ENCODE measurements around the gene DDX42. TPM values are rescaled to one million over a fixed set of nuclear protein-coding genes. Genes with fewer than 3 reads are reported as not detected.

The DDX42 gene
- total and polyA plus RNA-seq, 9 of the 15 experiments (the other 6 are each of a cell fraction or from before 2014, with no cell fraction given): 16.5 to 149 (median 87.6) TPM

DNA sequence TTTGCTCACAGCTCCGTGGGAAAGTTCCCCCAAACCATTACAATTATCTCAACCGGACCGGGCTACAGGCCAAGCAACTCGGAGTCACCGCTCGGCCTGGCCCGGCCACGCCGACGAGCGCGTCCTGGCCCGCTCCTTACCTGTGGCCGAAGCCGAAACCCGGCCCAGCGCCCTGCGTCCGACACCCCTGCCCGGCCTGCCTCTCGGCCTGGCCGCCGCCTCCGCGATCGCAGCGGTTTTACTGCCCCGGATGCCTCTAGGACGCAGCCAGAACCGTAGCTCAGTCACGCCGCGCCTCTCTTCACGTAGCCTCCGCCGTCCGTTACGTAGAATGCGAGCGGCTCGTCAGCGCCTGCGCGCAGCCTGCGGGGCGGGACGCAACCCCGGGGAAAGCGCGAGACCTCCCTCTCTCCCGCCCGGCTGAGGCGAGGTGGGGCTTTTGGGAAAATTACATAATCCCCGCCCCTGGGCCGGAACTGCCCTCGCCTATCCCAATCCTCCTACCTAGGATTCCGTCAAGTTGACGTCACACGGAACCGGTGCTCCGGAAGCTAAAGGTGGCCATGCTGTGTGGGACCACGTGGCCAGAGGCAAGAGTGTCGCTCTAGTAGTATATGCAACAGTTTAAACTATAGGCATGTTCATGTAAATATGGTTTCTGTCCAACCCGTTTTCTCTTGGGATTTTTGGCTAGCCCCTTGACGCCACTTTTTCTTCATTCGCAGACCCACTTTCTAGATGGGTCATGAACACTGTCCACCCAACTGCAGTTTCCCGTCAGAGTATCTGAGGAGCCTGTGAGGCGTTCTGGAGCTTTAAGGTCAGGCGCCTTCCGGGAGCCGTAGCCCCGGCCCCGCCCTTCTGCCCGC, 464 bp upstream of the DDX42 start, which contains the start of gene CCDC47 (continued):
- TF ChIP-seq, protein P1, sequence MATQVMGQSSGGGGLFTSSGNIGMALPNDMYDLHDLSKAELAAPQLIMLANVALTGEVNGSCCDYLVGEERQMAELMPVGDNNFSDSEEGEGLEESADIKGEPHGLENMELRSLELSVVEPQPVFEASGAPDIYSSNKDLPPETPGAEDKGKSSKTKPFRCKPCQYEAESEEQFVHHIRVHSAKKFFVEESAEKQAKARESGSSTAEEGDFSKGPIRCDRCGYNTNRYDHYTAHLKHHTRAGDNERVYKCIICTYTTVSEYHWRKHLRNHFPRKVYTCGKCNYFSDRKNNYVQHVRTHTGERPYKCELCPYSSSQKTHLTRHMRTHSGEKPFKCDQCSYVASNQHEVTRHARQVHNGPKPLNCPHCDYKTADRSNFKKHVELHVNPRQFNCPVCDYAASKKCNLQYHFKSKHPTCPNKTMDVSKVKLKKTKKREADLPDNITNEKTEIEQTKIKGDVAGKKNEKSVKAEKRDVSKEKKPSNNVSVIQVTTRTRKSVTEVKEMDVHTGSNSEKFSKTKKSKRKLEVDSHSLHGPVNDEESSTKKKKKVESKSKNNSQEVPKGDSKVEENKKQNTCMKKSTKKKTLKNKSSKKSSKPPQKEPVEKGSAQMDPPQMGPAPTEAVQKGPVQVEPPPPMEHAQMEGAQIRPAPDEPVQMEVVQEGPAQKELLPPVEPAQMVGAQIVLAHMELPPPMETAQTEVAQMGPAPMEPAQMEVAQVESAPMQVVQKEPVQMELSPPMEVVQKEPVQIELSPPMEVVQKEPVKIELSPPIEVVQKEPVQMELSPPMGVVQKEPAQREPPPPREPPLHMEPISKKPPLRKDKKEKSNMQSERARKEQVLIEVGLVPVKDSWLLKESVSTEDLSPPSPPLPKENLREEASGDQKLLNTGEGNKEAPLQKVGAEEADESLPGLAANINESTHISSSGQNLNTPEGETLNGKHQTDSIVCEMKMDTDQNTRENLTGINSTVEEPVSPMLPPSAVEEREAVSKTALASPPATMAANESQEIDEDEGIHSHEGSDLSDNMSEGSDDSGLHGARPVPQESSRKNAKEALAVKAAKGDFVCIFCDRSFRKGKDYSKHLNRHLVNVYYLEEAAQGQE (IDR thresholded peaks at IDR 0.05; ENCODE audit: borderline replicate concordance): no peak
- TF ChIP-seq, protein P1 (CRISPR knock-in tag; IDR thresholded peaks at IDR 0.05; ENCODE audit: low read depth): peak; percentile 80; the same call in 1 of the 2 replicates
- TF ChIP-seq NFATC3 (IDR thresholded peaks at IDR 0.05): peak; percentile 67
- TF ChIP-seq ZNF253 (CRISPR knock-in tag; conservative IDR thresholded peaks at IDR 0.05): no peak
- peak; percentile 21 for TF ChIP-seq RNF2 (IDR thresholded peaks at IDR 0.05)
- peak; percentile 22 to 76; a peak in 2 of 4 replicates for TF ChIP-seq TBL1XR1 (IDR thresholded peaks at IDR 0.05; ENCODE audit: low read length in 2 of 2)
- no peak for TF ChIP-seq SMC3 (conservative IDR thresholded peaks at IDR 0.05; ENCODE audit: insufficient read depth, low read depth, low read length)
- peak; percentile 41 to 53 for TF ChIP-seq E2F6 (IDR thresholded peaks at IDR 0.05; ENCODE audit: borderline replicate concordance in 1 of 2, extremely low read depth in 1 of 2, insufficient read depth in 1 of 2, insufficient read length in 1 of 2, low read depth in 1 of 2, low read length in 1 of 2, poor library complexity in 1 of 2, severe bottlenecking in 1 of 2)
- TF ChIP-seq ZSCAN32 (CRISPR knock-in tag; IDR thresholded peaks at IDR 0.05): no peak
- no peak for TF ChIP-seq ZC3H11A (IDR thresholded peaks at IDR 0.05; ENCODE audit: low read depth, low read length)
- TF ChIP-seq FIP1L1 (IDR thresholded peaks at IDR 0.05; ENCODE audit: low read depth, low read length, poor library complexity, severe bottlenecking): peak; percentile 62
- TF ChIP-seq SIN3B (IDR thresholded peaks at IDR 0.05; ENCODE audit: low read depth): peak; percentile 51; the same call in 1 of the 2 replicates
- peak; percentile 29; the same call in 1 of the 2 replicates for TF ChIP-seq ZNF324 (CRISPR knock-in tag; IDR thresholded peaks at IDR 0.05)
- TF ChIP-seq CTBP1 (IDR thresholded peaks at IDR 0.05; ENCODE audit: borderline replicate concordance): peak; percentile 54; the same call in 1 of the 2 replicates
- peak in 1 of 2 experiments; percentile 6; a peak in 1 of 4 replicates for TF ChIP-seq RCOR1 (IDR thresholded peaks at IDR 0.05; ENCODE audit: borderline replicate concordance in 1 of 2, low read depth in 2 of 2, low read length in 2 of 2)
- TF ChIP-seq, protein P2, sequence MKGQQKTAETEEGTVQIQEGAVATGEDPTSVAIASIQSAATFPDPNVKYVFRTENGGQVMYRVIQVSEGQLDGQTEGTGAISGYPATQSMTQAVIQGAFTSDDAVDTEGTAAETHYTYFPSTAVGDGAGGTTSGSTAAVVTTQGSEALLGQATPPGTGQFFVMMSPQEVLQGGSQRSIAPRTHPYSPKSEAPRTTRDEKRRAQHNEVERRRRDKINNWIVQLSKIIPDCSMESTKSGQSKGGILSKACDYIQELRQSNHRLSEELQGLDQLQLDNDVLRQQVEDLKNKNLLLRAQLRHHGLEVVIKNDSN (CRISPR knock-in tag; IDR thresholded peaks at IDR 0.05): peak; percentile 95
- 0 out of 2 replicates have a peak, but pooled peaks have one; percentile 8 for TF ChIP-seq ZFP1 (CRISPR knock-in tag; IDR thresholded peaks at IDR 0.05)
- peak; percentile 95 for TF ChIP-seq HNRNPK (IDR thresholded peaks at IDR 0.05; ENCODE audit: low read depth, low read length, poor library complexity, severe bottlenecking)
